CD8-positive, alpha-beta memory T cell (primary cell): ENCODE data around the gene AUH. TPM values are rescaled to one million over a fixed set of nuclear protein-coding genes. Genes with fewer than 3 reads are reported as not detected.
A peak's percentile ranks its signal among the peaks of the same experiment; 100 is the strongest.

ENCODE experiments used
- CTCF ChIA-PET: fragments of 350-600 bp; sonication (Branson Sonifier 250); formaldehyde crosslinking; loops from one replicate; lab custom pipeline; 2021; ENCODE audit warnings: antibody characterized with exemption; lab: Charles Lee
- POLR2A ChIA-PET: fragments of 350-600 bp; sonication (Branson Sonifier 250); formaldehyde crosslinking; loops from one replicate; lab custom pipeline; 2021; ENCODE audit warnings: antibody characterized with exemption; lab: Charles Lee
- DNase-seq, 5 donors: peaks; one replicate each; pipeline versions ENCODE4 v3.0.0 to v3.0.0-alpha.2; 2020 to 2022; ENCODE audit warnings: mixed read lengths in 1 of 5
- H3K27ac ChIP-seq: one replicate; pipeline ENCODE4 v1.7.0; 2013; ENCODE audit warnings: low read depth, mild to moderate bottlenecking, low read length, moderate library complexity
- H3K27me3 ChIP-seq: 2 replicates; pipeline ENCODE4 v1.7.0; 2013; ENCODE audit warnings: low read length, mild to moderate bottlenecking; ENCODE audit not compliant: insufficient read depth, poor library complexity, severe bottlenecking
- H3K36me3 ChIP-seq: 2 replicates; pipeline ENCODE4 v1.7.0; 2013; ENCODE audit warnings: mild to moderate bottlenecking, low read length, moderate library complexity; ENCODE audit not compliant: insufficient read depth
- H3K4me1 ChIP-seq: 2 replicates; pipeline ENCODE4 v1.7.0; 2013; ENCODE audit warnings: mild to moderate bottlenecking, low read length, moderate library complexity; ENCODE audit not compliant: insufficient read depth
- H3K4me3 ChIP-seq: 2 replicates; pipeline ENCODE4 v1.7.0; 2013; ENCODE audit warnings: mild to moderate bottlenecking, low read length
- H3K9me3 ChIP-seq: 2 replicates; pipeline ENCODE4 v1.7.0; 2013; ENCODE audit warnings: mild to moderate bottlenecking, low read length
- H3K27ac Mint-ChIP-seq, 8 donors: one replicate each; pipeline ENCODE4 v1.8.0; 2020 to 2021; ENCODE audit warnings: mixed read lengths in 8 of 8, mild to moderate bottlenecking in 6 of 8, inconsistent platforms in 3 of 8, moderate library complexity in 3 of 8
- H3K27me3 Mint-ChIP-seq, 2 donors: one replicate each; pipeline ENCODE4 v1.8.0; 2020 to 2021; ENCODE audit warnings: mixed read lengths in 2 of 2, mild to moderate bottlenecking in 1 of 2, moderate library complexity in 1 of 2
- H3K36me3 Mint-ChIP-seq, 3 donors: one replicate each; pipeline ENCODE4 v1.8.0; 2020 to 2021; ENCODE audit warnings: mixed read lengths in 3 of 3, inconsistent platforms in 1 of 3, mild to moderate bottlenecking in 1 of 3
- H3K4me1 Mint-ChIP-seq, 3 donors: one replicate each; pipeline ENCODE4 v1.8.0; 2020 to 2021; ENCODE audit warnings: mixed read lengths in 3 of 3, inconsistent platforms in 1 of 3, mild to moderate bottlenecking in 1 of 3
- H3K4me3 Mint-ChIP-seq, 7 donors: one replicate each; pipeline ENCODE4 v1.8.0; 2020 to 2021; ENCODE audit warnings: mixed read lengths in 7 of 7, mild to moderate bottlenecking in 6 of 7, moderate library complexity in 4 of 7, inconsistent platforms in 2 of 7
- H3K9me3 Mint-ChIP-seq, 5 donors: one replicate each; pipeline ENCODE4 v1.8.0; 2020 to 2022; ENCODE audit warnings: mixed read lengths in 5 of 5, mild to moderate bottlenecking in 3 of 5, moderate library complexity in 2 of 5, inconsistent platforms in 1 of 5
- polyA plus RNA-seq: library from polyadenylated mRNA; unstranded; fragments of 300-500 nt; fragmentation: Illumina TruSeq; gene quantifications from one replicate; pipeline ENCODE4 v1.2.3, GENCODE V29; 2021
- total RNA-seq, 2 experiments: library from RNA; stranded (reverse); gene quantifications; one replicate each; pipeline ENCODE4 v1.2.3, GENCODE V29; 2021

Gene AUH
- total and polyA plus RNA-seq, 3 experiments from 2014 or later, result 12.8 to 35.0 (median 33.5) TPM

GRCh38 chr9:91239367-91240111 lies 122.2 kb downstream of the AUH start:
- CTCF ChIA-PET, result no interaction called here
- peaks cover 0 to 1% of the 10 kb centered on the region in 2 donors for H3K27me3 Mint-ChIP-seq

GRCh38 chr9:91234523-91234922 lies 127.2 kb downstream of the AUH start:
- peaks cover 3 to 8% (median 6%) of the 10 kb centered on the region in 3 donors for H3K36me3 Mint-ChIP-seq
- Histone ChIP-seq H3K27me3 (no peaks in the 10 kb centered on the region), H3K27ac (no peak overlapping the region), H3K36me3 (no peaks in the 10 kb centered on the region), H3K4me1 (no peaks in the 10 kb centered on the region), H3K9me3 (no peaks in the 10 kb centered on the region), H3K4me3 (no peak overlapping the region)
- peaks cover 0 to 3% (median 0%) of the 10 kb centered on the region in 3 donors for H3K4me1 Mint-ChIP-seq
- H3K9me3 Mint-ChIP-seq, result no peaks in the 10 kb centered on the region
- H3K27me3 Mint-ChIP-seq, result peaks cover 0 to 1% of the 10 kb centered on the region in 2 donors
- POLR2A ChIA-PET, result no interaction called here
- no peak for DNase-seq
- CTCF ChIA-PET, result no interaction called here
- peak overlapping the region in 1 of 8 donors; percentile 40 for H3K27ac Mint-ChIP-seq
- no peak overlapping the region for H3K4me3 Mint-ChIP-seq

More at GRCh38 chr9:91239367-91240111, 122.2 kb downstream of the AUH start:
- POLR2A ChIA-PET, result interaction anchor here (0.5 to 0.6 kb wide), 2 partner anchors 17 to 1110 kb away, joined by 3 to 7 read pairs; no protein-coding TSS in a partner anchor
- Histone ChIP-seq H3K9me3 (no peaks in the 10 kb centered on the region), H3K27ac (no peak overlapping the region), H3K36me3 (no peaks in the 10 kb centered on the region), H3K4me1 (no peaks in the 10 kb centered on the region), H3K4me3 (no peak overlapping the region), H3K27me3 (no peaks in the 10 kb centered on the region)
- Mint-ChIP-seq H3K9me3 (no peaks in the 10 kb centered on the region), H3K36me3 (peaks cover 0 to 6% (median 6%) of the 10 kb centered on the region in 3 donors), H3K27ac (no peak overlapping the region), H3K4me1 (peaks cover 0 to 3% (median 2%) of the 10 kb centered on the region in 3 donors), H3K4me3 (no peak overlapping the region)
- no peak for DNase-seq

GRCh38 chr9:91231619-91232018 lies 130.1 kb downstream of the AUH start:
- H3K36me3 ChIP-seq, result no peaks in the 10 kb centered on the region
- H3K36me3 Mint-ChIP-seq, result peaks cover 2 to 8% (median 4%) of the 10 kb centered on the region in 3 donors
- no peak overlapping the region for H3K4me3 Mint-ChIP-seq
- H3K27me3 Mint-ChIP-seq, result peaks cover 0 to 1% of the 10 kb centered on the region in 2 donors
- no peak for DNase-seq
- ChIA-PET CTCF (no interaction called here), POLR2A (no interaction called here)
- H3K4me1 ChIP-seq, result no peaks in the 10 kb centered on the region
- H3K27ac ChIP-seq, result no peak overlapping the region
- no peaks in the 10 kb centered on the region for H3K9me3 Mint-ChIP-seq
- no peak overlapping the region for H3K4me3 ChIP-seq
- no peaks in the 10 kb centered on the region for H3K9me3 ChIP-seq
- H3K4me1 Mint-ChIP-seq, result peaks cover 0 to 3% (median 0%) of the 10 kb centered on the region in 3 donors
- no peaks in the 10 kb centered on the region for H3K27me3 ChIP-seq
- no peak overlapping the region for H3K27ac Mint-ChIP-seq

GRCh38 chr9:91223000-91223399 lies 138.7 kb downstream of the AUH start:
- Mint-ChIP-seq H3K27ac (no peak overlapping the region), H3K4me1 (peaks cover 0 to 11% (median 0%) of the 10 kb centered on the region in 3 donors), H3K27me3 (no peaks in the 10 kb centered on the region), H3K36me3 (peaks cover 4 to 29% (median 15%) of the 10 kb centered on the region in 3 donors), H3K4me3 (no peak overlapping the region), H3K9me3 (no peaks in the 10 kb centered on the region)
- no peaks in the 10 kb centered on the region for H3K36me3 ChIP-seq
- DNase-seq, result no peak
- no peaks in the 10 kb centered on the region for H3K4me1 ChIP-seq
- no peaks in the 10 kb centered on the region for H3K9me3 ChIP-seq
- ChIA-PET POLR2A (interaction anchor here (1.0 kb wide), 1 partner anchor 25 kb away, joined by 3 read pairs; no protein-coding TSS in a partner anchor), CTCF (no interaction called here)
- no peaks in the 10 kb centered on the region for H3K27me3 ChIP-seq
- H3K4me3 ChIP-seq, result no peak overlapping the region
- no peak overlapping the region for H3K27ac ChIP-seq

GRCh38 chr9:91222457-91222856 lies 139.3 kb downstream of the AUH start:
- ChIA-PET POLR2A (interaction anchor here (0.7 to 1.0 kb wide), 2 partner anchors 17 to 24 kb away, joined by 3 read pairs; no protein-coding TSS in a partner anchor), CTCF (no interaction called here)
- H3K9me3 Mint-ChIP-seq, result no peaks in the 10 kb centered on the region
- no peak overlapping the region for H3K27ac Mint-ChIP-seq
- Histone ChIP-seq H3K9me3 (no peaks in the 10 kb centered on the region), H3K27ac (no peak overlapping the region), H3K36me3 (no peaks in the 10 kb centered on the region), H3K4me3 (no peak overlapping the region), H3K27me3 (no peaks in the 10 kb centered on the region), H3K4me1 (no peaks in the 10 kb centered on the region)
- no peak overlapping the region for H3K4me3 Mint-ChIP-seq
- peaks cover 0 to 11% (median 0%) of the 10 kb centered on the region in 3 donors for H3K4me1 Mint-ChIP-seq
- peaks cover 4 to 33% (median 15%) of the 10 kb centered on the region in 3 donors for H3K36me3 Mint-ChIP-seq
- DNase-seq, result no peak
- H3K27me3 Mint-ChIP-seq, result no peaks in the 10 kb centered on the region

- no peaks in the 10 kb centered on the region for H3K27me3 ChIP-seq
- no peaks in the 10 kb centered on the region for H3K4me1 ChIP-seq
- H3K36me3 ChIP-seq, result no peaks in the 10 kb centered on the region
- no peaks in the 10 kb centered on the region for H3K27me3 Mint-ChIP-seq
- no peak overlapping the region for H3K4me3 Mint-ChIP-seq
- no peaks in the 10 kb centered on the region for H3K9me3 Mint-ChIP-seq
- peaks cover 4 to 33% (median 15%) of the 10 kb centered on the region in 3 donors for H3K36me3 Mint-ChIP-seq
- H3K27ac ChIP-seq, result no peak overlapping the region
- DNase-seq, result no peak
- no peak overlapping the region for H3K4me3 ChIP-seq
- no peak overlapping the region for H3K27ac Mint-ChIP-seq
- H3K4me1 Mint-ChIP-seq, result peaks cover 0 to 11% (median 0%) of the 10 kb centered on the region in 3 donors
- POLR2A ChIA-PET, result no interaction called here
- CTCF ChIA-PET, result no interaction called here
- no peaks in the 10 kb centered on the region for H3K9me3 ChIP-seq
Observed at GRCh38 chr9:91221332-91221731, 140.4 kb downstream of the AUH start.

- Mint-ChIP-seq H3K36me3 (peaks cover 4 to 33% (median 15%) of the 10 kb centered on the region in 3 donors), H3K27me3 (no peaks in the 10 kb centered on the region), H3K9me3 (no peaks in the 10 kb centered on the region), H3K4me1 (peaks cover 0 to 11% (median 0%) of the 10 kb centered on the region in 3 donors), H3K27ac (no peak overlapping the region), H3K4me3 (no peak overlapping the region)
- Histone ChIP-seq H3K4me3 (no peak overlapping the region), H3K9me3 (no peaks in the 10 kb centered on the region), H3K36me3 (no peaks in the 10 kb centered on the region), H3K27ac (no peak overlapping the region), H3K27me3 (no peaks in the 10 kb centered on the region), H3K4me1 (no peaks in the 10 kb centered on the region)
- ChIA-PET POLR2A (no interaction called here), CTCF (no interaction called here)
- no peak for DNase-seq
Observed at GRCh38 chr9:91220491-91221135, 141.1 kb downstream of the AUH start.

GRCh38 chr9:91220021-91220420 lies 141.7 kb downstream of the AUH start:
- CTCF ChIA-PET, result no interaction called here

More at GRCh38 chr9:91220021-91220420, 141.7 kb downstream of the AUH start:
- H3K4me3 Mint-ChIP-seq, result no peak overlapping the region
- peaks cover 0 to 9% (median 0%) of the 10 kb centered on the region in 3 donors for H3K4me1 Mint-ChIP-seq
- no peak for DNase-seq
- Histone ChIP-seq H3K27me3 (no peaks in the 10 kb centered on the region), H3K4me1 (no peaks in the 10 kb centered on the region), H3K27ac (no peak overlapping the region), H3K4me3 (no peak overlapping the region), H3K9me3 (no peaks in the 10 kb centered on the region), H3K36me3 (no peaks in the 10 kb centered on the region)
- POLR2A ChIA-PET, result no interaction called here
- H3K36me3 Mint-ChIP-seq, result peaks cover 4 to 35% (median 15%) of the 10 kb centered on the region in 3 donors
- no peaks in the 10 kb centered on the region for H3K9me3 Mint-ChIP-seq
- peak overlapping the region in 1 of 8 donors; percentile 65 for H3K27ac Mint-ChIP-seq
- no peaks in the 10 kb centered on the region for H3K27me3 Mint-ChIP-seq
